GM19193 (cell line): ENCODE measurements around the gene CST11.

Source experiments
- POLR2A ChIP-seq: IDR thresholded peaks from 4 replicates; pipeline ENCODE4 v1.6.1; 2011; ENCODE audit not compliant: insufficient read depth, insufficient read length; ENCODE audit errors: extremely low read depth

The CST11 gene

GRCh38 chr20:23455639-23456038 lies 3.0 kb upstream of the CST11 start:
- no peak for TF ChIP-seq POLR2A

- TF ChIP-seq POLR2A = no peak
Measured at GRCh38 chr20:23454816-23455215, 2.1 kb upstream of the CST11 start.

GRCh38 chr20:23453549-23454543 lies 1.2 kb upstream of the CST11 start:
- no peak for TF ChIP-seq POLR2A

- no peak for TF ChIP-seq POLR2A
Measured at GRCh38 chr20:23451956-23452487, 654 bp downstream of the CST11 start.

GRCh38 chr20:23450877-23451276 lies 1.8 kb downstream of the CST11 start:
- no peak for TF ChIP-seq POLR2A

- TF ChIP-seq POLR2A = no peak
Measured at GRCh38 chr20:23449421-23449820, 3.3 kb downstream of the CST11 start.

- TF ChIP-seq POLR2A = no peak
Measured at GRCh38 chr20:23448167-23448566, 4.5 kb downstream of the CST11 start.

GRCh38 chr20:23446505-23446904 lies 6.2 kb downstream of the CST11 start:
- TF ChIP-seq POLR2A = no peak

GRCh38 chr20:23445596-23446217 lies 7.0 kb downstream of the CST11 start:
- no peak for TF ChIP-seq POLR2A

GRCh38 chr20:23444859-23445258 lies 7.8 kb downstream of the CST11 start:
- TF ChIP-seq POLR2A = no peak

GRCh38 chr20:23442436-23442835 lies 10.2 kb downstream of the CST11 start:
- no peak for TF ChIP-seq POLR2A

- no peak for TF ChIP-seq POLR2A
Measured at GRCh38 chr20:23441850-23442313, 10.8 kb downstream of the CST11 start.

GRCh38 chr20:23440004-23440403 lies 12.7 kb downstream of the CST11 start:
- no peak for TF ChIP-seq POLR2A

- no peak for TF ChIP-seq POLR2A
Measured at GRCh38 chr20:23438661-23439060, 14.0 kb downstream of the CST11 start.

- TF ChIP-seq POLR2A = no peak
Measured at GRCh38 chr20:23437126-23437899, 15.4 kb downstream of the CST11 start.
